GM21619 (cell line): ENCODE measurements around the gene UBE2G1.

Experiments
- ATAC-seq: cut with Tn5 transposase; IDR thresholded peaks from one replicate; pipeline ENCODE4 v1.9.1; 2021; ENCODE audit not compliant: unreplicated experiment

The UBE2G1 gene, protein sequence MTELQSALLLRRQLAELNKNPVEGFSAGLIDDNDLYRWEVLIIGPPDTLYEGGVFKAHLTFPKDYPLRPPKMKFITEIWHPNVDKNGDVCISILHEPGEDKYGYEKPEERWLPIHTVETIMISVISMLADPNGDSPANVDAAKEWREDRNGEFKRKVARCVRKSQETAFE

DNA sequence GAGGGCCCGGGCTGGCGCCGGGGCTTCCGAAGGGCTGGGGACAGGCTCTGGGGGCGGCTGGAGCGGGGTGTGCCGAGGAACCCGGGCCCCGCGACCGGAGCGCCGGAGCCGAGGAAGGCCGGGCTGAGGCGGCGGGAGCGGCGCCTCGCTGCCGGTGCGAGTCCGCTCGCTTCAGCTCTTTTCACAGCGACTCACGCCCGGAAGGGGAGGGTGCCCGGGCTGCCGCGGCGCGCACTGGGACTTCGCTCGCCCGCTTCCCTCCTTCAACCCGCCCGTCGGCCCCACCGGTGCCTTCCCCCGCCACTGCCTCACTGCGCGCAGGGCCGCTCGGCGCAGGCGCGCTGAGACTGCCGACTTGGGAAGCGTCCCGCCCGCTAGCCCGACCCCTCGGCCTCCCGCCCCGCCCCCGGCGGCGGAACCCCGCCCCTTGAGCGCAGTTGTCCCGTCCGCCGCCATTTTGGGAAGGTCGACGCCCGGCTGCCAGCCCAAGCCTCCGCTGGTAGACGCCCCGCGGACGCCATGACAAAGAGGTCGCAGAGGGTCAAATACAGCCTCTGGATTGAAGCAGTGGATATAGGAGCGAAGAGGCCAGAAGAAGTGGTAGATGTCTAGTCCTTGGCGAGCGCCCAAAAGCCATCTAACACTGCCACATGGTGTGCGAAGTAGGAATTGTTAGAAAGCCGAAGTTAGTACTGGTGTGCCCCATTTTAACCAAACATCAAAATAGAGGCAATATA is at the start of gene UBE2G1:
UBE2G1 (minus strand) TSS at position 349 of the 737 bp plus-strand sequence. CDS start 359 bp downstream, outside the sequence.
- ATAC-seq, result peak; percentile 58

- peak; percentile 56 for ATAC-seq
These were observed 46.7 kb upstream of the UBE2G1 start for GRCh38 chr17:4412933-4413831.

- no peak for ATAC-seq
These were observed 44.7 kb upstream of the UBE2G1 start for GRCh38 chr17:4411201-4411600.

DNA sequence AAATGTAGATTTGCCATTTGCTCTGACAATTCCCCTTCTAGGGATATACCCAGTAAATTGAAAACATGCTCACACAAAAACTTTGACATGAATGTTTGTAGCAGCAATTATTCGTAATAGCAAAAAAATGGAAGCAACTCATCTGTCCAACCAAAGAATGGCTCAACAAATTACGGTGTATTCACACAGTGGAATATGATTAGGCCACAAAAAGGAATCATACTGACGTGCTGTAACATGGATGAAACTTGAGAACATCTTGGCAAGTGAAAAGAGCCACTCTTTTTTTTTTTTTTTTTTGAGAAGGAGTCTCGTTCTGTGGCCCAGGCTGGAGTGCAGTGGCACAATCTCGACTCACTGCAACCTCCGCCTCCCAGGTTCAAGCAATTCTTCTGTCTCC is 43.2 kb upstream of the UBE2G1 start:
- ATAC-seq, result no peak

GRCh38 chr17:4407851-4408250 is 41.4 kb upstream of the UBE2G1 start:
- ATAC-seq, result no peak

DNA sequence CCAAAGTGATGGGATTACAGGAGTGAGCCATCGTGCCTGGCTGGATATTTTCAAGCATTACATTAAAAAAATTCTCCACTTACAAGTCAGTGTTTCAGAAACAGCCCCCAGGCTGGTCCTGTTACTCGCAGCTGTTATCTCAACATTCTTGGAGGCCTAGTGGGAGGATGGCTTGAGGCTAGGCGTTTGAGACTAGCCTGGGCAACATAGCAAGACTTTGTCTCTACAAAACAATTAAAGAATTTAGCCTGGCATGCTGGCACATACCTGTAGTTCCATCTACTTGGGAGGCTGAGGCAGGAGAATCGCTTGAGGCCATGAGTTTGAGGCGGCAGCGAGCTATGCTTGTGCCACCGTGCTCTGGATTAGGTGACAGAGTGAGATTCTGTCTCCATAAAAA is 40.7 kb upstream of the UBE2G1 start:
- ATAC-seq, result no peak

DNA sequence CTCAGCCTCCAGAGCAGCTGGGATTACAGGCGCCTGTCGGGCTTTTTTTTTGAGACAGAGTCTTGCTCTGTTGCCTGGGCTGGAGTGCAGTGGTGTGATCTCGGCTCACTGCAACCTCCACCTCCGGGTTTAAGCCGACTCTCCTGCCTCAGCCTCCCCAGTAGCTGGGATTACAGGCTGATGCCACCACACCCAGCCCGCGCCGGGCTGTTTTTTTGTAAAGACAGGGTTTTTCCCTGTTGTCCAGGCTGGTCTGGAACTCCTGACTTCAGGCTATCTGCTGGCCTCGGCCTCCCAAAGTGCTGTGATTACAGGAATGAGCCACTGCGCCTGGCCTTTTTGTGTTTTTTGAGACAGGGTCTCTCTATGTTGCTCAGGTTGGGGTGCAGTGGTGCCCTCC is 39.9 kb upstream of the UBE2G1 start:
- no peak for ATAC-seq

- ATAC-seq, result no peak
These were observed 39.2 kb upstream of the UBE2G1 start for GRCh38 chr17:4405699-4406098.

GRCh38 chr17:4405038-4405669 is 38.7 kb upstream of the UBE2G1 start:
- ATAC-seq, result no peak

DNA sequence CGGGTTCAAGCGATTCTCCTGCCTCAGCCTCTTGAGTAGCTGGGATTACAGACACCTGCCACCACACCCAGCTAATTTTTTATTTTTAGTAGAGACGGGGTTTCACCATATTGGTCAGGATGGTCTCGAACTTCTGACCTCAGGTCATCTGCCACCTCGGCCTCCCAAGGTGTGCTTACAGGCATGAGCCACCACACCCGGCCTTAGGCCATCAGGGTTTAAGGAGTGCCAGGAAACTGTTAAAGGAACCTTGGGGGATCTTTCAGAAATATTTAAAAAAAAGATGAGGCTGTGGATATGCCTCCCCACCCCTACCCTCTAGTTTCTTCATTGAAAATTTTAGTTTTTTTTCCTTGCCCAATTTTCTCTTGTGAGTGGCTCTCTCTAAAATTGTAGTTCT is 31.4 kb upstream of the UBE2G1 start:
- no peak for ATAC-seq

DNA sequence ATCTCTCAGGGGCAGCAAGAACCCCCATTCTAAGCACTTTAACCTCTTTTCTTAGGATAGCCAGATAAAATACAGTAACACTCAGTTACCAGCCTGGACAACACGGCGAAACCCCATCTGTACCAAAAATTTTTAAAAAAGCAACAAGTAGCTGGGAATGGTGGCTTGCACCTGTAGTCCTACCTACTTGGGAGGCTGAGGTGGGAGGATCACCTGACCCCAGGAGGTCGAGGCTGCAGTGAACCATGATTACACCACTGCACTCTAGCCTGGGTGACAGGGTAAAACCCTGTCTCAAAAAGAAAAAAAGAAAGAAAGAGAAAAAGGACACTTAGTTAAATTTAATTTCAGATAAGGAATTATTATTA is 28.6 kb upstream of the UBE2G1 start:
- no peak for ATAC-seq

GRCh38 chr17:4394208-4395110 is 28.0 kb upstream of the UBE2G1 start:
- no peak for ATAC-seq

- ATAC-seq, result no peak
These were observed 27.3 kb upstream of the UBE2G1 start for GRCh38 chr17:4393806-4394205.

DNA sequence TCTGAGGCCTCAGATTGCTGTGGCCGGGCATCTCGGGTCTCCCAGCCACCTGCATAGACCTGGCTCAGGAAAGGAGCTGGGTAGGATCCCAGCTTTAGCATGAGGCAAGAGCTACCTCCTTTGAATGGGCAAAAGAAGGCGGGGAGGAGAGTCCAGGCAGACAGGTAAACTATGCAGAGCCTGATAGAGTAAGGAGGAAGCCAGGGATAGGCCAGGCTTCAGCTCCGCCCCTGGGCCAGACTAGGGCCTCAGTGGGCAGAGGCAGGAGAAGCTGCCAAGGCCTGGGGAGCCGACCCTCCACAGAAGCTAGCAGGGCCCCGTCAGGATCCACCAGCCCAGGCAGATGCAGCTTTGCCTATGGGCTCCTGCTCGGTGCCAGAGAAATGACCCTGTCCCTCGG is 22.6 kb upstream of the UBE2G1 start:
- no peak for ATAC-seq

DNA sequence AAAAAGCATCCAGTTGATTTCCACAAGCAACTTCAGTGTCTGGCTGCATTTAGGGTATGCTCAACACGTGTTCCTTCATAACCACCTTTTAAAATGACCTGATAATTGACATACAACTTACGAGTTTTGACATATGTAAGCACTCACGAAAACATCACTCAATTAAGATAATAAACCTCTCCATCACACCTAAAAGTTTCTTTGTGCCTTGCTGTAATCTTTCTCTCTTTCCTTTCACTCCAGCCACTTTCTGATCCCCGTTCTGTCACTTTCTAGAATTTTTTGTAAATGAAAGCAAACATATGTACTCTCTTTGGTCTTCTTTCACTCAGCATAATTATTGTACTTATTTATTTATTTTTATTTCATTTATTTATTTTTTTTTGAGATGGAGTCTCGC is 20.7 kb upstream of the UBE2G1 start:
- no peak for ATAC-seq

DNA sequence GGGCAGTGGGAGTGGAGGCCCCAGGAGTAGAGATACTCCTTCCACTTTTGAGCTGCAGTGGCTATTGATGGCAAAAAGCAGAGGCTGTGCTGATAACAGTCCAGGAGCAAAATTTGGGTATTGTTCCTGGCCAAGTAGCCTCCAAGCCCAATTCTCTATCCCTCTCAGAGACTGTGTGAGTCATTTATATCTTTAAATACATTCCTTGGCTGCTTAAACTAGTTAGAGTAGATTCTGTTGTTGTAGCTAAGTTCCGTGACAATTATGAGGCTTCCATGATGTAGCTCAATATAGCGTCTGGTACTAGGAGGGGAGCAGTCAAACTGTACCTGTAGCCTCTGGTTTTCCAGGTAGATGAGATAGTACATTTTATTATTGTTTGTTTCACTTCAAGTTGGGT is 19.9 kb upstream of the UBE2G1 start:
- no peak for ATAC-seq

DNA sequence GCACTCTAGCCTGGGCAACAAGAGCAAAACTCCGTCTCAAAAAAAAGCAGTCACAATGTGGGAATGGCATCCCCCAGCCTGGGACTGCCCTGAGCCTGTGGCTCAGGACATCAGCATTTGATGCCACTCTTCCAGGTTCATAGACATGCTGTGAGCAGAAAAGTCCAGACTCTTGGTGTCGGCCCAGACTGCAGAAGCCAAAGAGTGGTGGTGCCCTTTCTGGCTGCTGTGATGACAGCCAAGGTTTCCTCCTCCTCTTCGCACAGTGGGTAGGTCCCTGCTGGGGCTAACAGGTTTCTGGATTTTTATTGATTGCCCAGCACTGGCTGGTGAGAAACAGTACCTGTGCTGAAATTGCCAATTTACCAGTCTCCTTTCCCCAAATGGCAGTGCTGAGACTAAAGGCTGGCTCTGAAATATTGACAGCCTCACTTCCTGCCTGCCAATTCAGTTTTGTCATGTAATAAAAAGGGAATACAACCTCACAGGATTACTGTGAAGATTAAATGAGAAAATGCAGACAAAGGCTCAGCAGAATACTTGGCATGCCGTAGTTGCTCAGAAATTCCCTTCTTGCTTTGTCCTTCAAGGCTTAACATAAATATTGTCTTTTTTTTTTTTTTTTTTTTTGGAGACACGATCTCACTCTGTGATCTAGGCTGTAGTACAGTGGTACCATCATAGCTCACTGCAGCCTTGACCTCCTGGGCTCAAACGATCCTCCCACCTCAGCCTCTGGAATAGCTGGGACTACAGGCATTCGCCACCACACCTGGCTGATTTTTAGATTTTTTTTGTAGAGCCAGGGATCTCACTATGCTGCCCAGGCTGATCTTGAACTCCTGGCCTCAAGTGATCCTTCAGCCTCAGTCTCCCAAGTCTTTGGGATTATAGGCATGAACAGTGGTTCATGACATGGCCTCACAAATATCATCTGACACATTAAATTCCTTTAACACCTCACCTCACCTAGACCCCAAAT is 15.5 kb upstream of the UBE2G1 start:
- no peak for ATAC-seq

DNA sequence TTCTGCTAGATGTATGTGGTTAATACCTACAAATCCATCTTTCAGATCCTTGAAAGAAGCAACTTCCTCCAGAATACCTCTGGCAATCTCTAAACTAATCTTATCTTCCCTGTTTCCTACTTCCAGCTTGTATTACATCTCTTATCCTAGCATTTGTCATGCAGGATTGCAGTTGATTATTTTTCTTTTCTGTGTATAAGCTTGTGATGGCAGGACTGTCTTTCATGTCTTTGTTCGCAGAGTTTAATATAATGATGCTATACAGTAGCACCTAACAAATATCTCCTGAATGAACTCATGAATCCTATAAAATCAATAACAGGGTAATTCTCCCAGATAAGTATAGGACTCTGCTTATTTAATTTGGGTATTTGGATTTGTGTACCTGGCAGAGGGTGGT is 12.2 kb upstream of the UBE2G1 start:
- ATAC-seq, result no peak

GRCh38 chr17:4377247-4377646 is 10.8 kb upstream of the UBE2G1 start:
- peak; percentile 37 for ATAC-seq
